HepG2 (cell line): ENCODE measurements around the gene KLRK1. TPM values are rescaled to one million over a fixed set of nuclear protein-coding genes. Genes with fewer than 3 reads are reported as not detected.

ENCODE experiments used
- ATAC-seq: fragments of 200-7000 bp; cut with Tn5 transposase; 3 replicates; pipeline ENCODE4 v1.9.1; 2020; ENCODE audit warnings: mild to moderate bottlenecking, moderate library complexity
- BruUV-seq: library from RNA; stranded (reverse); fragments of 400-500 nt; replicated peaks from 2 replicates; lab custom pipeline; 2021; lab: Mats Ljungman, UMichigan
- CTCF ChIA-PET: fragments of 300-600 bp; formaldehyde crosslinking; extraction: SDS; loops from one replicate; lab custom pipeline; 2021; ENCODE audit warnings: low total read pairs, inconsistent platforms, low intra/inter-chr PET ratio; lab: Yijun Ruan, JAX
- POLR2A ChIA-PET: fragments of 350-600 bp; sonication (Branson Sonifier 250); formaldehyde crosslinking; loops from one replicate; lab custom pipeline; 2020; ENCODE audit warnings: antibody characterized with exemption, inconsistent platforms; lab: Yijun Ruan, JAX
- DNase-seq: peaks from one replicate; pipeline ENCODE4 v3.0.0-alpha.2; 2015; ENCODE audit warnings: low spot score
- FAIRE-seq: peaks from 3 replicates; lab custom pipeline; 2011; peaks lifted over from hg19 to GRCh38; lab: Jason Lieb, UNC
- H2AFZ ChIP-seq: one replicate; pipeline ENCODE4 v1.6.1; 2011; ENCODE audit warnings: low read length, inconsistent platforms
- H3K27ac ChIP-seq: fragments of 300-600 bp; 3 replicates; pipeline ENCODE4 v1.8.0; 2011; ENCODE audit warnings: mixed run types, mild to moderate bottlenecking, mixed read lengths, low read length, inconsistent platforms; ENCODE audit not compliant: insufficient read depth; ENCODE audit errors: extremely low read length
- H3K27me3 ChIP-seq, 2 experiments: fragments of 200-600 bp in 1 of 2; 2 replicates in 1 of 2; 3 replicates in 1 of 2; pipeline versions ENCODE4 v1.6.0 to v1.8.0; 2011; ENCODE audit warnings: low read length in 2 of 2, mild to moderate bottlenecking in 2 of 2, moderate library complexity in 2 of 2, inconsistent platforms in 1 of 2; ENCODE audit not compliant: insufficient read depth in 2 of 2, control insufficient read depth in 1 of 2
- H3K36me3 ChIP-seq, 2 experiments: fragments of 200-600 bp in 1 of 2; replicated peaks in 1 of 2; 2 replicates in 1 of 2; 3 replicates in 1 of 2; pipeline versions ENCODE4 v1.5.1 to v1.8.0; 2011; ENCODE audit warnings: low read length in 2 of 2, inconsistent platforms in 1 of 2; ENCODE audit not compliant: insufficient read depth in 2 of 2, control insufficient read depth in 1 of 2
- H3K4me1 ChIP-seq: 2 replicates; pipeline ENCODE4 v1.5.1; 2012; ENCODE audit warnings: low read length, inconsistent platforms; ENCODE audit not compliant: insufficient read depth
- H3K4me2 ChIP-seq: 2 replicates; pipeline ENCODE4 v1.6.0; 2011; ENCODE audit warnings: low read depth, low read length, inconsistent platforms
- H3K4me3 ChIP-seq, 3 experiments: fragments of 200-600 bp in 1 of 3; sonication (generic), shearing (Covaris generic) in 1 of 3; replicated peaks in 1 of 3; 2 replicates each; pipeline ENCODE4 v1.5.1; 2011 to 2016; ENCODE audit warnings: low read length in 3 of 3, inconsistent platforms in 2 of 3, low read depth in 2 of 3, mild to moderate bottlenecking in 2 of 3, control low read depth in 1 of 3, mixed read lengths in 1 of 3; ENCODE audit not compliant: insufficient read depth in 1 of 3
- H3K79me2 ChIP-seq: one replicate; pipeline ENCODE4 v1.6.1; 2011; ENCODE audit warnings: low read length, inconsistent platforms; ENCODE audit not compliant: insufficient read depth
- H3K9ac ChIP-seq: 2 replicates; pipeline ENCODE4 v1.6.0; 2011; ENCODE audit warnings: mild to moderate bottlenecking, low read depth, low read length, inconsistent platforms; ENCODE audit not compliant: insufficient read depth
- H3K9me3 ChIP-seq: 2 replicates; pipeline ENCODE4 v1.5.1; 2012; ENCODE audit warnings: mild to moderate bottlenecking, low read length
- H4K20me1 ChIP-seq: 2 replicates; pipeline ENCODE4 v1.6.0; 2011; ENCODE audit warnings: inconsistent platforms, mild to moderate bottlenecking, low read length, moderate library complexity; ENCODE audit not compliant: insufficient read depth
- AGO1 ChIP-seq: fragments of 200-400 bp; formaldehyde crosslinking; IDR thresholded peaks from 2 replicates; pipeline ENCODE4 v1.6.1; 2017; ENCODE audit warnings: mild to moderate bottlenecking, low read depth, low read length, moderate library complexity; ENCODE audit not compliant: poor library complexity, severe bottlenecking
- CBFB ChIP-seq: sonication (generic); formaldehyde crosslinking; IDR thresholded peaks from 2 replicates; pipeline ENCODE4 v1.4.0; 2020; ENCODE audit warnings: missing genetic modification reagents
- HES4 ChIP-seq: sonication (generic); formaldehyde crosslinking; IDR thresholded peaks from 2 replicates; pipeline ENCODE4 v1.9.0; 2021; ENCODE audit warnings: mild to moderate bottlenecking, missing genetic modification reagents, borderline replicate concordance
- MTERF4 ChIP-seq: sonication (generic); formaldehyde crosslinking; IDR thresholded peaks from 2 replicates; pipeline ENCODE4 v1.8.0; 2023; ENCODE audit warnings: mild to moderate bottlenecking, missing genetic modification reagents
- ZHX1 ChIP-seq: sonication (generic); formaldehyde crosslinking; IDR thresholded peaks from 2 replicates; pipeline ENCODE4 v1.8.1; 2022; ENCODE audit warnings: low read depth, mild to moderate bottlenecking, missing genetic modification reagents
- WGBS: methylation state at CpG from one replicate; pipeline ENCODE4 v1.1.6; 2017; ENCODE audit warnings: low lambda C conversion rate; 5-methylcytosine and 5-hydroxymethylcytosine counted together
- in situ Hi-C: cut with HindIII; loops from 2 replicates; pipeline ENCODE4 v1.10.0; 2017; ENCODE audit warnings: low pct_unique_long_range_greater_than_20kb; ENCODE audit not compliant: extremely low pct_ligation_motif_present
- intact Hi-C: fragments of 100-400 bp; cut with micrococcal nuclease; formaldehyde crosslinking; loops from one replicate; pipeline ENCODE4 v1.10.0; 2022; ENCODE audit not compliant: unreplicated experiment
- polyA plus RNA-seq, 8 experiments: library from polyadenylated mRNA; depleted of rRNA in 3 of 8; stranded (reverse) in 7 of 8; unstranded in 1 of 8; fragments of >200 nt; fragmentation: Illumina TruSeq in 4 of 8; extraction: Trizol in 4 of 8; gene quantifications; 2 replicates each; pipeline versions ENCODE4 v1.2.1 to v1.2.3, GENCODE V29; 2011 to 2016; ENCODE audit warnings: low read depth in 4 of 8, missing spikeins in 1 of 8, mixed read lengths in 1 of 8; ENCODE audit not compliant: insufficient read depth in 1 of 8
- total RNA-seq, 5 experiments: library from RNA; depleted of rRNA; stranded (reverse); fragments of >200 nt; fragmentation: Illumina TruSeq; extraction: Trizol; gene quantifications; 2 replicates each; pipeline ENCODE4 v1.2.3, GENCODE V29; 2016; ENCODE audit warnings: low read depth in 1 of 5
- TF ChIP-seq, protein P1 (sequence below): sonication (generic); formaldehyde crosslinking; IDR thresholded peaks from 2 replicates; pipeline ENCODE4 v1.5.0; 2020; ENCODE audit warnings: mild to moderate bottlenecking, missing genetic modification reagents, borderline replicate concordance
- TF ChIP-seq, protein P2 (sequence below): sonication (generic); formaldehyde crosslinking; IDR thresholded peaks from one replicate; pipeline ENCODE4 v1.5.1; 2020; ENCODE audit warnings: mild to moderate bottlenecking, missing genetic modification reagents; ENCODE audit errors: not compliant biosample characterization

The KLRK1 gene
- total and polyA plus RNA-seq, 2 of the 13 experiments (the other 11 are each of a cell fraction or from before 2014, with no cell fraction given): not detected

DNA sequence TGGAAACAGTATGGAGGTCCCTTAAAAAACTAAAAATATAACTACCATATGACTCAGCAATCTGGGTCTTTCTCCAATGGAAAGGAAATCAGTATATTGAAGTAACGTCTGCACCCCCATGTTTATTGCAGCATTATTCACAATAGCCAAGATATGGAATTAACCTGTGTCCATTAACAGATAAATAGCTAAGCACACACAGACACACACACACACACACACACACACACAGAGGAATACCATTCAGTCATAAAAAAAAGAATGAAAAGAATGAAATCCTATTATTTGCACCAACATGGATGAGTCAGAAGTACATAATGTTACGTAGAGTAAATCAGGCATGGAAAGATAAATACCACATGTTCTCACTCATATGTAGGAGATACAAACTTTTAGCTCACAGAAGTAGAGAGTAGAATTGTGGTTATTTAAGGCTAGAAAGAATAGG lies 4.7 kb downstream of the KLRK1 start:
- DNase-seq: peak; percentile 39
- H3K4me3 ChIP-seq: no peak overlapping the region
- TF ChIP-seq CBFB (CRISPR knock-in tag) (no peak), ZHX1 (no peak), MTERF4 (CRISPR knock-in tag) (no peak), AGO1 (no peak), HES4 (no peak)
- TF ChIP-seq, protein P1, sequence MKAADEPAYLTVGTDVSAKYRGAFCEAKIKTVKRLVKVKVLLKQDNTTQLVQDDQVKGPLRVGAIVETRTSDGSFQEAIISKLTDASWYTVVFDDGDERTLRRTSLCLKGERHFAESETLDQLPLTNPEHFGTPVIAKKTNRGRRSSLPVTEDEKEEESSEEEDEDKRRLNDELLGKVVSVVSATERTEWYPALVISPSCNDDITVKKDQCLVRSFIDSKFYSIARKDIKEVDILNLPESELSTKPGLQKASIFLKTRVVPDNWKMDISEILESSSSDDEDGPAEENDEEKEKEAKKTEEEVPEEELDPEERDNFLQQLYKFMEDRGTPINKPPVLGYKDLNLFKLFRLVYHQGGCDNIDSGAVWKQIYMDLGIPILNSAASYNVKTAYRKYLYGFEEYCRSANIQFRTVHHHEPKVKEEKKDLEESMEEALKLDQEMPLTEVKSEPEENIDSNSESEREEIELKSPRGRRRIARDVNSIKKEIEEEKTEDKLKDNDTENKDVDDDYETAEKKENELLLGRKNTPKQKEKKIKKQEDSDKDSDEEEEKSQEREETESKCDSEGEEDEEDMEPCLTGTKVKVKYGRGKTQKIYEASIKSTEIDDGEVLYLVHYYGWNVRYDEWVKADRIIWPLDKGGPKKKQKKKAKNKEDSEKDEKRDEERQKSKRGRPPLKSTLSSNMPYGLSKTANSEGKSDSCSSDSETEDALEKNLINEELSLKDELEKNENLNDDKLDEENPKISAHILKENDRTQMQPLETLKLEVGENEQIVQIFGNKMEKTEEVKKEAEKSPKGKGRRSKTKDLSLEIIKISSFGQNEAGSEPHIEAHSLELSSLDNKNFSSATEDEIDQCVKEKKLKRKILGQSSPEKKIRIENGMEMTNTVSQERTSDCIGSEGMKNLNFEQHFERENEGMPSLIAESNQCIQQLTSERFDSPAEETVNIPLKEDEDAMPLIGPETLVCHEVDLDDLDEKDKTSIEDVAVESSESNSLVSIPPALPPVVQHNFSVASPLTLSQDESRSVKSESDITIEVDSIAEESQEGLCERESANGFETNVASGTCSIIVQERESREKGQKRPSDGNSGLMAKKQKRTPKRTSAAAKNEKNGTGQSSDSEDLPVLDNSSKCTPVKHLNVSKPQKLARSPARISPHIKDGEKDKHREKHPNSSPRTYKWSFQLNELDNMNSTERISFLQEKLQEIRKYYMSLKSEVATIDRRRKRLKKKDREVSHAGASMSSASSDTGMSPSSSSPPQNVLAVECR (CRISPR knock-in tag): no peak
- TF ChIP-seq, protein P2, sequence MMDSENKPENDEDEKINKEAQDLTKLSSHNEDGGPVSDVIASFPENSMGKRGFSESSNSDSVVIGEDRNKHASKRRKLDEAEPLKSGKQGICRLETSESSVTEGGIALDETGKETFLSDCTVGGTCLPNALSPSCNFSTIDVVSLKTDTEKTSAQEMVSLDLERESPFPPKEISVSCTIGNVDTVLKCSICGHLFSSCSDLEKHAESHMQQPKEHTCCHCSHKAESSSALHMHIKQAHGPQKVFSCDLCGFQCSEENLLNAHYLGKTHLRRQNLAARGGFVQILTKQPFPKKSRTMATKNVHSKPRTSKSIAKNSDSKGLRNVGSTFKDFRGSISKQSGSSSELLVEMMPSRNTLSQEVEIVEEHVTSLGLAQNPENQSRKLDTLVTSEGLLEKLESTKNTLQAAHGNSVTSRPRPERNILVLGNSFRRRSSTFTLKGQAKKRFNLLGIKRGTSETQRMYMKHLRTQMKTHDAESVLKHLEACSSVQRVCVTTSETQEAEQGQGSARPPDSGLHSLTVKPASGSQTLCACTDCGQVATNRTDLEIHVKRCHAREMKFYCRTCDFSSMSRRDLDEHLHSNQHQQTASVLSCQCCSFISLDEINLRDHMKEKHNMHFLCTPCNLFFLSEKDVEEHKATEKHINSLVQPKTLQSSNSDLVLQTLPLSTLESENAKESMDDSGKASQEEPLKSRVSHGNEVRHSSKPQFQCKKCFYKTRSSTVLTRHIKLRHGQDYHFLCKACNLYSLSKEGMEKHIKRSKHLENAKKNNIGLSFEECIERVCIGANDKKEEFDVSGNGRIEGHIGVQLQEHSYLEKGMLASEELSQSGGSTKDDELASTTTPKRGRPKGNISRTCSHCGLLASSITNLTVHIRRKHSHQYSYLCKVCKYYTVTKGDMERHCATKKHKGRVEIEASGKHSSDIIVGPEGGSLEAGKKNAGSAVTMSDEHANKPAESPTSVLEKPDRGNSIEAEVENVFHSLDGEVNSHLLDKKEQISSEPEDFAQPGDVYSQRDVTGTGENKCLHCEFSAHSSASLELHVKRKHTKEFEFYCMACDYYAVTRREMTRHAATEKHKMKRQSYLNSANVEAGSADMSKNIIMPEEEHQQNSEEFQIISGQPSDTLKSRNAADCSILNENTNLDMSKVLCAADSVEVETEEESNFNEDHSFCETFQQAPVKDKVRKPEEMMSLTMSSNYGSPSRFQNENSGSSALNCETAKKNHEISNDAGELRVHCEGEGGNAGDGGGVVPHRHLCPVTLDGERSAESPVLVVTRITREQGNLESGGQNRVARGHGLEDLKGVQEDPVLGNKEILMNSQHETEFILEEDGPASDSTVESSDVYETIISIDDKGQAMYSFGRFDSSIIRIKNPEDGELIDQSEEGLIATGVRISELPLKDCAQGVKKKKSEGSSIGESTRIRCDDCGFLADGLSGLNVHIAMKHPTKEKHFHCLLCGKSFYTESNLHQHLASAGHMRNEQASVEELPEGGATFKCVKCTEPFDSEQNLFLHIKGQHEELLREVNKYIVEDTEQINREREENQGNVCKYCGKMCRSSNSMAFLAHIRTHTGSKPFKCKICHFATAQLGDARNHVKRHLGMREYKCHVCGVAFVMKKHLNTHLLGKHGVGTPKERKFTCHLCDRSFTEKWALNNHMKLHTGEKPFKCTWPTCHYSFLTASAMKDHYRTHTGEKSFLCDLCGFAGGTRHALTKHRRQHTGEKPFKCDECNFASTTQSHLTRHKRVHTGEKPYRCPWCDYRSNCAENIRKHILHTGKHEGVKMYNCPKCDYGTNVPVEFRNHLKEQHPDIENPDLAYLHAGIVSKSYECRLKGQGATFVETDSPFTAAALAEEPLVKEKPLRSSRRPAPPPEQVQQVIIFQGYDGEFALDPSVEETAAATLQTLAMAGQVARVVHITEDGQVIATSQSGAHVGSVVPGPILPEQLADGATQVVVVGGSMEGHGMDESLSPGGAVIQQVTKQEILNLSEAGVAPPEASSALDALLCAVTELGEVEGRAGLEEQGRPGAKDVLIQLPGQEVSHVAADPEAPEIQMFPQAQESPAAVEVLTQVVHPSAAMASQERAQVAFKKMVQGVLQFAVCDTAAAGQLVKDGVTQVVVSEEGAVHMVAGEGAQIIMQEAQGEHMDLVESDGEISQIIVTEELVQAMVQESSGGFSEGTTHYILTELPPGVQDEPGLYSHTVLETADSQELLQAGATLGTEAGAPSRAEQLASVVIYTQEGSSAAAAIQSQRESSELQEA: no peak
- POLR2A ChIA-PET: no interaction called here
- H2AFZ ChIP-seq: no peak overlapping the region
- no peak overlapping the region for H3K27ac ChIP-seq
- H3K9me3 ChIP-seq: no peaks in the 10 kb centered on the region
- H3K36me3 ChIP-seq: no peaks in the 10 kb centered on the region
- no TSS peak for BruUV-seq
- CTCF ChIA-PET: no interaction called here
- H4K20me1 ChIP-seq: no peaks in the 10 kb centered on the region
- no peak overlapping the region for H3K9ac ChIP-seq
- ATAC-seq: no peak
- WGBS: 4% methylated on average over 2 of the region's 2 CpGs
- H3K4me2 ChIP-seq: no peak overlapping the region
- in situ Hi-C loops (no loop called here), intact Hi-C loops (no loop called here)
- H3K79me2 ChIP-seq: no peaks in the 10 kb centered on the region
- no peaks in the 10 kb centered on the region for H3K4me1 ChIP-seq
- H3K27me3 ChIP-seq: no peaks in the 10 kb centered on the region
- no peak for FAIRE-seq
